CD14-positive monocyte (primary cell): Measurements from ENCODE around the gene CRAT. TPM values are rescaled to one million over a fixed set of nuclear protein-coding genes. Genes with fewer than 3 reads are reported as not detected.

Experiments used
- DNase-seq, 3 donors: peaks; one replicate each; pipeline ENCODE4 v3.0.0-alpha.2; 2011 to 2022
- H2AFZ ChIP-seq: 2 replicates; pipeline ENCODE4 v1.6.0; 2012; ENCODE audit warnings: mild to moderate bottlenecking, low read depth, low read length, inconsistent platforms; ENCODE audit not compliant: insufficient read depth, poor library complexity, severe bottlenecking
- H3K27ac ChIP-seq, 2 donors: 1 replicate in 1 of 2; 2 replicates in 1 of 2; pipeline ENCODE4 v1.5.1; 2012 to 2013; ENCODE audit warnings: low read length in 2 of 2, control low read depth in 1 of 2, inconsistent platforms in 1 of 2, low read depth in 1 of 2, mild to moderate bottlenecking in 1 of 2
- H3K27me3 ChIP-seq, 2 donors: one replicate each; pipeline versions ENCODE4 v1.6.0 to v1.6.1; 2011 to 2013; ENCODE audit warnings: low read length in 2 of 2; ENCODE audit not compliant: control insufficient read depth in 2 of 2, insufficient read depth in 2 of 2
- H3K36me3 ChIP-seq, 2 donors: replicated peaks in 1 of 2; 1 replicate in 1 of 2; 2 replicates in 1 of 2; pipeline versions ENCODE4 v1.5.1 to v1.6.1; 2012 to 2013; ENCODE audit warnings: low read length in 2 of 2, control low read depth in 1 of 2, inconsistent platforms in 1 of 2, mild to moderate bottlenecking in 1 of 2; ENCODE audit not compliant: insufficient read depth in 2 of 2, control insufficient read depth in 1 of 2
- H3K4me1 ChIP-seq, 2 donors: 1 replicate in 1 of 2; 2 replicates in 1 of 2; pipeline versions ENCODE4 v1.5.1 to v1.6.1; 2012 to 2013; ENCODE audit warnings: low read length in 2 of 2, control low read depth in 1 of 2, inconsistent platforms in 1 of 2, mild to moderate bottlenecking in 1 of 2, moderate library complexity in 1 of 2; ENCODE audit not compliant: insufficient read depth in 2 of 2, control insufficient read depth in 1 of 2
- H3K4me2 ChIP-seq: replicated peaks from 2 replicates; pipeline ENCODE3; 2012; ENCODE audit warnings: low read length, moderate library complexity, mild to moderate bottlenecking; ENCODE audit not compliant: poor library complexity, severe bottlenecking; ENCODE audit errors: extremely low read depth
- H3K4me3 ChIP-seq, 3 experiments: fragments of 200-600 bp in 1 of 3; sonication (generic) in 1 of 3; replicated peaks in 1 of 3; 1 replicate in 2 of 3; 2 replicates in 1 of 3; pipeline ENCODE4 v1.5.1; 2011 to 2013; ENCODE audit warnings: low read length in 3 of 3, mild to moderate bottlenecking in 3 of 3, control low read depth in 2 of 3, low read depth in 2 of 3, inconsistent platforms in 1 of 3, moderate library complexity in 1 of 3
- H3K79me2 ChIP-seq: 2 replicates; pipeline ENCODE4 v1.6.0; 2012; ENCODE audit warnings: mild to moderate bottlenecking, control low read depth, inconsistent platforms, low read length, moderate library complexity; ENCODE audit not compliant: insufficient read depth
- H3K9ac ChIP-seq: 2 replicates; pipeline ENCODE4 v1.6.0; 2017; ENCODE audit warnings: low read length, mild to moderate bottlenecking; ENCODE audit not compliant: insufficient read depth, poor library complexity, severe bottlenecking
- H3K9me3 ChIP-seq, 2 donors: replicated peaks in 1 of 2; 1 replicate in 1 of 2; 2 replicates in 1 of 2; pipeline versions ENCODE4 v1.5.1 to v1.6.1; 2012 to 2013; ENCODE audit warnings: low read length in 2 of 2, control low read depth in 1 of 2; ENCODE audit not compliant: control insufficient read depth in 1 of 2, insufficient read depth in 1 of 2
- H4K20me1 ChIP-seq: 2 replicates; pipeline ENCODE4 v1.6.0; 2012; ENCODE audit warnings: mild to moderate bottlenecking, low read length, control low read depth, moderate library complexity; ENCODE audit not compliant: insufficient read depth
- H3K27ac Mint-ChIP-seq, 7 donors: one replicate each; pipeline ENCODE4 v1.8.0; 2020; ENCODE audit warnings: mild to moderate bottlenecking in 7 of 7, mixed read lengths in 7 of 7, moderate library complexity in 6 of 7, inconsistent platforms in 2 of 7
- H3K27me3 Mint-ChIP-seq, 3 donors: one replicate each; pipeline ENCODE4 v1.8.0; 2021 to 2022; ENCODE audit warnings: low read depth in 3 of 3, mild to moderate bottlenecking in 3 of 3, mixed read lengths in 3 of 3, moderate library complexity in 3 of 3, inconsistent platforms in 1 of 3
- H3K36me3 Mint-ChIP-seq, 2 donors: one replicate each; pipeline ENCODE4 v1.8.0; 2020; ENCODE audit warnings: mixed read lengths in 2 of 2, inconsistent platforms in 1 of 2, mild to moderate bottlenecking in 1 of 2
- H3K4me1 Mint-ChIP-seq: one replicate; pipeline ENCODE4 v1.8.0; 2020; ENCODE audit warnings: mild to moderate bottlenecking, mixed read lengths
- H3K4me3 Mint-ChIP-seq, 2 donors: one replicate each; pipeline ENCODE4 v1.8.0; 2020; ENCODE audit warnings: mild to moderate bottlenecking in 2 of 2, mixed read lengths in 2 of 2, moderate library complexity in 1 of 2
- H3K9me3 Mint-ChIP-seq, 7 donors: one replicate each; pipeline ENCODE4 v1.8.0; 2020 to 2022; ENCODE audit warnings: mixed read lengths in 7 of 7, mild to moderate bottlenecking in 6 of 7, moderate library complexity in 6 of 7, inconsistent platforms in 2 of 7
- WGBS: methylation state at CpG from one replicate; pipeline ENCODE4 v1.1.5; 2013; ENCODE audit warnings: missing lambda C conversion rate; ENCODE audit not compliant: insufficient coverage; 5-methylcytosine and 5-hydroxymethylcytosine counted together
- intact Hi-C, 2 donors: fragments of 100-400 bp; cut with micrococcal nuclease; formaldehyde crosslinking; loops; one replicate each; pipeline versions ENCODE4 v1.15.0 to v1.15.1; 2023
- polyA plus RNA-seq, 3 donors: library from polyadenylated mRNA; depleted of rRNA in 1 of 3; unstranded in 2 of 3; stranded (reverse) in 1 of 3; fragments of 300-500 nt in 2 of 3; fragments of >200 nt in 1 of 3; fragmentation: Illumina TruSeq in 2 of 3; gene quantifications; 1 replicate in 2 of 3; 2 replicates in 1 of 3; pipeline ENCODE4 v1.2.3, GENCODE V29; 2012 to 2021
- TF ChIP-seq, protein P1 (sequence below): fragments of 200-600 bp; IDR thresholded peaks from one replicate; pipeline ENCODE4 v1.8.0; 2022; ENCODE audit warnings: antibody characterized with exemption, mild to moderate bottlenecking

CRAT gene
- polyA plus RNA-seq, 3 donors: 12.2 to 19.4 (median 15.0) TPM

DNA sequence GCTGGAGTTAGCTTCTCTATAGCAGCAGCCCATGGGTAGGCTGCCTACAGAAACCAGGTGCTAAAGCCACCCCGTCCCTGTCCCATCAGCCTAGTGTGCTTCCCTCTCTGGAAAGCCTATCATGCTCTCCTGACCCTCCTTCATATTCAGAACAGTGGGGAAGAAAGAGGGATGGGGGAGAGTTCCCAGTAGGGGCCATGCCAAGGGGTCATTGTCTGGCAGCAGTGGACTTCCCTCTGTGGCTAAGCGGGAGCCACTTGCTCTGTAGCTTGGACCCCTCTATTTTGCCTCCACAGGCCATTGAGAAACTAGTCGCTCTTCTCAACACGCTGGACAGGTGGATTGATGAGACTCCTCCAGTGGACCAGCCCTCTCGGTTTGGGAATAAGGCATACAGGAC lies 18.1 kb upstream of the CRAT start:
- peaks cover 0 to 2% (median 0%) of the 10 kb centered on the region in 7 donors for H3K9me3 Mint-ChIP-seq
- H3K4me1 Mint-ChIP-seq: peaks cover 8% of the 10 kb centered on the region
- H3K9me3 ChIP-seq: no peaks in the 10 kb centered on the region
- H3K27ac ChIP-seq: no peak overlapping the region
- H3K4me3 Mint-ChIP-seq: no peak overlapping the region
- peaks cover 64 to 88% of the 10 kb centered on the region in 2 donors for H3K36me3 ChIP-seq
- no peaks in the 10 kb centered on the region for H3K27me3 ChIP-seq
- no peaks in the 10 kb centered on the region for H3K27me3 Mint-ChIP-seq
- H2AFZ ChIP-seq: no peak overlapping the region
- peaks cover 22% of the 10 kb centered on the region for H3K79me2 ChIP-seq
- H3K4me3 ChIP-seq: no peak overlapping the region
- peaks cover 72 to 90% of the 10 kb centered on the region in 2 donors for H3K36me3 Mint-ChIP-seq
- no peak for DNase-seq
- intact Hi-C loops: no loop called here
- TF ChIP-seq, protein P1, sequence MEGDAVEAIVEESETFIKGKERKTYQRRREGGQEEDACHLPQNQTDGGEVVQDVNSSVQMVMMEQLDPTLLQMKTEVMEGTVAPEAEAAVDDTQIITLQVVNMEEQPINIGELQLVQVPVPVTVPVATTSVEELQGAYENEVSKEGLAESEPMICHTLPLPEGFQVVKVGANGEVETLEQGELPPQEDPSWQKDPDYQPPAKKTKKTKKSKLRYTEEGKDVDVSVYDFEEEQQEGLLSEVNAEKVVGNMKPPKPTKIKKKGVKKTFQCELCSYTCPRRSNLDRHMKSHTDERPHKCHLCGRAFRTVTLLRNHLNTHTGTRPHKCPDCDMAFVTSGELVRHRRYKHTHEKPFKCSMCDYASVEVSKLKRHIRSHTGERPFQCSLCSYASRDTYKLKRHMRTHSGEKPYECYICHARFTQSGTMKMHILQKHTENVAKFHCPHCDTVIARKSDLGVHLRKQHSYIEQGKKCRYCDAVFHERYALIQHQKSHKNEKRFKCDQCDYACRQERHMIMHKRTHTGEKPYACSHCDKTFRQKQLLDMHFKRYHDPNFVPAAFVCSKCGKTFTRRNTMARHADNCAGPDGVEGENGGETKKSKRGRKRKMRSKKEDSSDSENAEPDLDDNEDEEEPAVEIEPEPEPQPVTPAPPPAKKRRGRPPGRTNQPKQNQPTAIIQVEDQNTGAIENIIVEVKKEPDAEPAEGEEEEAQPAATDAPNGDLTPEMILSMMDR: no peak
- H3K9ac ChIP-seq: no peak overlapping the region
- peak overlapping the region in 1 of 7 donors; percentile 58 for H3K27ac Mint-ChIP-seq
- peaks cover 24% of the 10 kb centered on the region for H4K20me1 ChIP-seq
- H3K4me2 ChIP-seq: no peak overlapping the region
- H3K4me1 ChIP-seq: no peaks in the 10 kb centered on the region
- WGBS: 100% methylated on average over 3 of the region's 5 CpGs

DNA sequence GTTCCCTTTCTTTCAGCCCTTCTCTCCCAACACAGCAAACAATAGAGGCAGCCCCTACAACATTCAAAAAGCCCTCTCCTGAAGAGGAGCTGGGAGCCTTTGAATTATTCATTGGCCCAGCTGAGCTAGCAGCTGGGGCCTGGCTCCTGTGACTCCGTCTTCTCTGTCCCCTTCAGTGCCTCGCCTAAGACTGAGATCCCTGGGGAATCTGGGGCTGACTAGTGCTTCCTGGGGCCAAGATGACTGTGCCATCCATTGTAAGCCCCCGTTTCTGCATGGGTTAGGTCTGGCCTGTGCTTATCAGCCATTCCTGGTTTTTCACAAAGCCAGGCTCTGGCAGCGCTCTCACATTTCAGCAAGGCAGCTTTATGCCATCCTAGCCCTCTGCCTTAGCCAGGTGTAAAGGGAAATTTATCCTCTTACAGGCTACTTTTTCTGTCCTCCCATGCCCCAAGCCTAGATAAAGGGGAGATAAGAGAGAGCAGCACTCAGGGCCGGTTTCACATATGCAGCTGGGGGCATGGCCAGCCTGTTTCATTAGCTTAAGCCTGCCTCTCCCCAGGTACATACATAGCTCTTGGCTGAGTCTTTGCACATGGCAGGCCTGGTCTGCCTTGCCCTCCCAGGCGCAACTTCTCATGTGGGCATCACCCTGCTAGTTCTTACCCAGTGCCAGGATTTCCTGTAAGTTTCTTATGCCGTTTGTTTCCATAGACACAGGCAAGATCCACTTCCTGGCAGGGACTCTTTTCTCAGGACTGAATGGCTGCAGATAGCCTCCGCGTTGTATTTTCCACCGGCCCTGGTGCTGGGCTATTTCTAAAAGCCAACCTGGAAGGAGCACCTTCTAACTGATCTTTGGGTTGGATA lies 16.4 kb upstream of the CRAT start:
- no peak overlapping the region for H3K27ac ChIP-seq
- H3K4me1 Mint-ChIP-seq: peaks cover 8% of the 10 kb centered on the region
- no peak overlapping the region for H3K4me3 ChIP-seq
- no peak overlapping the region for H2AFZ ChIP-seq
- TF ChIP-seq, protein P1: no peak
- peaks cover 64 to 91% of the 10 kb centered on the region in 2 donors for H3K36me3 ChIP-seq
- intact Hi-C loops: no loop called here
- H3K36me3 Mint-ChIP-seq: peaks cover 78 to 92% of the 10 kb centered on the region in 2 donors
- no peaks in the 10 kb centered on the region for H3K27me3 ChIP-seq
- no peak overlapping the region for H3K4me2 ChIP-seq
- H3K9ac ChIP-seq: no peak overlapping the region
- H3K4me3 Mint-ChIP-seq: no peak overlapping the region
- H3K4me1 ChIP-seq: no peaks in the 10 kb centered on the region
- no peak for DNase-seq
- H3K9me3 ChIP-seq: no peaks in the 10 kb centered on the region
- H3K9me3 Mint-ChIP-seq: peaks cover 0 to 2% (median 0%) of the 10 kb centered on the region in 7 donors
- WGBS: 67% methylated on average over 6 of the region's 10 CpGs
- peaks cover 0 to 2% (median 0%) of the 10 kb centered on the region in 3 donors for H3K27me3 Mint-ChIP-seq
- peaks cover 34% of the 10 kb centered on the region for H4K20me1 ChIP-seq
- peaks cover 33% of the 10 kb centered on the region for H3K79me2 ChIP-seq
- no peak overlapping the region for H3K27ac Mint-ChIP-seq
